ENCODE results near the gene AIDA.

GRCh38 chr1:222618880-222619596, 93.3 kb downstream of the AIDA start:
- TF ChIP-seq CTCF (conservative IDR thresholded peaks at IDR 0.05) (no peak), ZFX (IDR thresholded peaks at IDR 0.05) (no peak)
